Measurements from ENCODE around the gene PKDREJ.

- TF ChIP-seq CTCF (IDR thresholded peaks at IDR 0.05) (no peak), POLR2A (IDR thresholded peaks at IDR 0.05) (no peak)
Observed at GRCh38 chr22:46230262-46230901, 32.8 kb downstream of the PKDREJ start.
